H1 (cell line): ENCODE data around the gene FRY. TPM values are rescaled to one million over a fixed set of nuclear protein-coding genes. Genes with fewer than 3 reads are reported as not detected.

ENCODE experiments used
- CTCF ChIA-PET: fragments of 300-600 bp; sonication (Branson Sonifier 250); formaldehyde crosslinking; loops from one replicate; lab custom pipeline; 2021; ENCODE audit not compliant: partially characterized antibody; lab: Charles Lee
- POLR2A ChIA-PET: fragments of 300-600 bp; sonication (Branson Sonifier 250); formaldehyde crosslinking; loops from one replicate; lab custom pipeline; 2021; ENCODE audit warnings: inconsistent platforms; ENCODE audit not compliant: partially characterized antibody; lab: Charles Lee
- DNase-seq, 2 experiments: peaks; one replicate each; pipeline versions ENCODE4 v3.0.0 to v3.0.0-alpha.2; 2010 to 2022; ENCODE audit warnings: low spot score in 2 of 2, low read depth in 1 of 2, mixed read lengths in 1 of 2
- FAIRE-seq: peaks from 2 replicates; lab custom pipeline; 2011; peaks lifted over from hg19 to GRCh38; lab: Jason Lieb, UNC
- H2AFZ ChIP-seq: 2 replicates; pipeline ENCODE4 v1.8.1; 2012; ENCODE audit warnings: low read length, inconsistent platforms
- H2AK5ac ChIP-seq: 2 replicates; pipeline ENCODE4 v1.6.1; 2013; ENCODE audit warnings: low read depth, low read length
- H2BK120ac ChIP-seq: replicated peaks from 2 replicates; pipeline ENCODE3; 2013; ENCODE audit warnings: low read depth, low read length, inconsistent platforms
- H2BK12ac ChIP-seq: 2 replicates; pipeline ENCODE4 v1.6.1; 2013; ENCODE audit warnings: low read depth, low read length
- H2BK15ac ChIP-seq: 2 replicates; pipeline ENCODE4 v1.6.1; 2013; ENCODE audit warnings: low read length
- H2BK20ac ChIP-seq: 2 replicates; pipeline ENCODE4 v1.6.1; 2013; ENCODE audit warnings: low read length
- H2BK5ac ChIP-seq: 2 replicates; pipeline ENCODE4 v1.6.1; 2013; ENCODE audit warnings: low read depth, low read length
- H3K14ac ChIP-seq: 2 replicates; pipeline ENCODE4 v1.6.1; 2013; ENCODE audit warnings: inconsistent platforms; ENCODE audit not compliant: insufficient read length
- H3K18ac ChIP-seq: 2 replicates; pipeline ENCODE4 v1.6.1; 2013; ENCODE audit warnings: low read length; ENCODE audit errors: extremely low read depth
- H3K23ac ChIP-seq: 2 replicates; pipeline ENCODE4 v1.6.1; 2013; ENCODE audit warnings: inconsistent platforms; ENCODE audit not compliant: insufficient read length
- H3K23me2 ChIP-seq: 2 replicates; pipeline ENCODE4 v1.6.1; 2013; ENCODE audit warnings: low read depth, low read length
- H3K27ac ChIP-seq: 2 replicates; pipeline ENCODE4 v1.6.1; 2011; ENCODE audit warnings: low read depth, low read length, inconsistent platforms
- H3K27me3 ChIP-seq, 4 experiments: replicated peaks in 1 of 4; 1 replicate in 1 of 4; 2 replicates in 3 of 4; pipeline versions ENCODE4 v1.6.1 to v1.8.1; 2011 to 2013; ENCODE audit warnings: low read length in 3 of 4, mild to moderate bottlenecking in 3 of 4, inconsistent platforms in 2 of 4, mixed read lengths in 2 of 4, moderate library complexity in 1 of 4; ENCODE audit not compliant: control insufficient read depth in 3 of 4, insufficient read depth in 3 of 4; ENCODE audit errors: extremely low read depth in 1 of 4
- H3K36me3 ChIP-seq, 4 experiments: 2 replicates each; pipeline versions ENCODE4 v1.6.1 to v1.8.1; 2011 to 2013; ENCODE audit warnings: mild to moderate bottlenecking in 4 of 4, low read length in 3 of 4, moderate library complexity in 2 of 4, control low read depth in 1 of 4, inconsistent platforms in 1 of 4; ENCODE audit not compliant: insufficient read depth in 4 of 4, control insufficient read depth in 2 of 4
- H3K4ac ChIP-seq: replicated peaks from 2 replicates; pipeline ENCODE3; 2013; ENCODE audit warnings: low read length, low read depth, mixed read lengths, inconsistent platforms; ENCODE audit not compliant: insufficient read length
- H3K4me1 ChIP-seq, 4 experiments: replicated peaks in 1 of 4; 1 replicate in 1 of 4; 2 replicates in 3 of 4; pipeline versions ENCODE4 v1.6.1 to v1.8.1; 2011 to 2013; ENCODE audit warnings: low read length in 3 of 4, inconsistent platforms in 2 of 4, mixed read lengths in 1 of 4; ENCODE audit not compliant: insufficient read depth in 4 of 4, control insufficient read depth in 3 of 4
- H3K4me2 ChIP-seq, 2 experiments: 2 replicates each; pipeline versions ENCODE4 v1.6.1 to v1.8.1; 2011 to 2013; ENCODE audit warnings: low read depth in 2 of 2, low read length in 2 of 2, control low read depth in 1 of 2, inconsistent platforms in 1 of 2, mild to moderate bottlenecking in 1 of 2; ENCODE audit not compliant: insufficient read depth in 1 of 2
- H3K4me3 ChIP-seq, 4 experiments: fragments of 200-600, 300-600 bp in 1 of 4; sonication (generic), shearing (Covaris generic), sonication (Bioruptor Twin) in 1 of 4; 2 replicates each; pipeline versions ENCODE4 v1.5.1 to v1.8.1; 2011 to 2016; ENCODE audit warnings: low read length in 4 of 4, low read depth in 3 of 4, control low read depth in 2 of 4, inconsistent platforms in 2 of 4, mild to moderate bottlenecking in 2 of 4, mixed read lengths in 1 of 4, moderate library complexity in 1 of 4; ENCODE audit not compliant: insufficient read depth in 2 of 4; ENCODE audit errors: extremely low read depth in 1 of 4
- H3K56ac ChIP-seq: replicated peaks from 2 replicates; pipeline ENCODE3; 2013; ENCODE audit warnings: low read depth, mild to moderate bottlenecking, mixed read lengths, low read length, inconsistent platforms; ENCODE audit not compliant: insufficient read length
- H3K79me1 ChIP-seq: 2 replicates; pipeline ENCODE4 v1.6.1; 2013; ENCODE audit warnings: low read depth, low read length, control low read depth
- H3K79me2 ChIP-seq, 2 experiments: 2 replicates each; pipeline versions ENCODE4 v1.6.1 to v1.8.1; 2012 to 2013; ENCODE audit warnings: low read length in 2 of 2, mild to moderate bottlenecking in 2 of 2, inconsistent platforms in 1 of 2; ENCODE audit not compliant: insufficient read depth in 2 of 2, control insufficient read depth in 1 of 2
- H3K9ac ChIP-seq, 4 experiments: replicated peaks in 1 of 4; 1 replicate in 1 of 4; 2 replicates in 3 of 4; pipeline versions ENCODE4 v1.6.1 to v1.8.1; 2011 to 2013; ENCODE audit warnings: low read depth in 3 of 4, low read length in 3 of 4, control low read depth in 2 of 4, mild to moderate bottlenecking in 2 of 4, moderate library complexity in 2 of 4, inconsistent platforms in 1 of 4; ENCODE audit errors: extremely low read depth in 1 of 4
- H3K9me3 ChIP-seq, 2 experiments: 2 replicates each; pipeline versions ENCODE4 v1.6.1 to v1.8.1; 2012 to 2013; ENCODE audit warnings: mild to moderate bottlenecking in 2 of 2, moderate library complexity in 2 of 2, control low read depth in 1 of 2, inconsistent platforms in 1 of 2, low read depth in 1 of 2, low read length in 1 of 2, mixed read lengths in 1 of 2; ENCODE audit not compliant: insufficient read depth in 2 of 2
- H4K20me1 ChIP-seq, 2 experiments: replicated peaks in 1 of 2; 2 replicates each; pipeline versions ENCODE3 to v1.8.1; 2011 to 2013; ENCODE audit warnings: inconsistent platforms in 2 of 2, low read length in 2 of 2, mild to moderate bottlenecking in 1 of 2; ENCODE audit not compliant: insufficient read depth in 2 of 2, control insufficient read depth in 1 of 2
- H4K5ac ChIP-seq: 2 replicates; pipeline ENCODE4 v1.6.1; 2013; ENCODE audit warnings: low read length, low read depth, mixed read lengths, inconsistent platforms; ENCODE audit not compliant: insufficient read length
- H4K8ac ChIP-seq: 2 replicates; pipeline ENCODE4 v1.8.0; 2013; ENCODE audit warnings: mild to moderate bottlenecking, moderate library complexity, low read length, inconsistent platforms; ENCODE audit not compliant: insufficient read depth; ENCODE audit errors: extremely low read depth
- H4K91ac ChIP-seq: replicated peaks from 2 replicates; pipeline ENCODE3; 2013; ENCODE audit warnings: low read length, mixed read lengths, inconsistent platforms; ENCODE audit not compliant: insufficient read length
- CREB1 ChIP-seq: IDR thresholded peaks from 2 replicates; pipeline ENCODE4 v1.6.1; 2012; ENCODE audit warnings: inconsistent platforms
- CTBP2 ChIP-seq: IDR thresholded peaks from 2 replicates; pipeline ENCODE4 v1.7.0; 2011; ENCODE audit warnings: borderline replicate concordance, mild to moderate bottlenecking, moderate library complexity, mixed read lengths, low read length; ENCODE audit not compliant: insufficient read depth, insufficient read length
- CTCF ChIP-seq, 3 experiments: IDR thresholded peaks; 1 replicate in 2 of 3; 2 replicates in 1 of 3; pipeline versions ENCODE4 v1.5.1 to v1.6.1; 2011; ENCODE audit warnings: low read length in 3 of 3, mild to moderate bottlenecking in 3 of 3, inconsistent platforms in 2 of 3, low read depth in 1 of 3, moderate library complexity in 1 of 3; ENCODE audit not compliant: insufficient read depth in 1 of 3; ENCODE audit errors: control extremely low read depth in 1 of 3
- EGR1 ChIP-seq: IDR thresholded peaks from 2 replicates; pipeline ENCODE4 v1.6.1; 2011; ENCODE audit warnings: low read depth, low read length, borderline replicate concordance
- GABPA ChIP-seq: IDR thresholded peaks from 2 replicates; pipeline ENCODE4 v1.6.1; 2011; ENCODE audit warnings: mild to moderate bottlenecking, low read length, moderate library complexity, borderline replicate concordance; ENCODE audit not compliant: insufficient read depth
- MAFK ChIP-seq: IDR thresholded peaks from 2 replicates; pipeline ENCODE4 v1.6.1; 2012; ENCODE audit warnings: low read depth, mild to moderate bottlenecking, improper control_type of control experiment, low read length
- NRF1 ChIP-seq: IDR thresholded peaks from 2 replicates; pipeline ENCODE4 v1.6.1; 2011; ENCODE audit warnings: mild to moderate bottlenecking, low read depth, low read length, improper control_type of control experiment
- POLR2A ChIP-seq, 2 experiments: IDR thresholded peaks; 1 replicate in 1 of 2; 2 replicates in 1 of 2; pipeline ENCODE4 v1.6.1; 2011; ENCODE audit warnings: low read depth in 2 of 2, low read length in 2 of 2, mild to moderate bottlenecking in 2 of 2; ENCODE audit errors: control extremely low read depth in 1 of 2
- TAF7 ChIP-seq: optimal IDR thresholded peaks from 2 replicates; pipeline ENCODE3; 2011; ENCODE audit warnings: low read depth, mild to moderate bottlenecking, inconsistent platforms, low read length, moderate library complexity, borderline replicate concordance
- TBP ChIP-seq: IDR thresholded peaks from 2 replicates; pipeline ENCODE4 v1.6.1; 2011; ENCODE audit warnings: low read depth, low read length, improper control_type of control experiment
- WGBS, 2 experiments: shearing (Covaris generic) in 1 of 2; methylation state at CpG; one replicate each; pipeline versions ENCODE4 v1.1.6 to v1.1.7; 2013 to 2015; ENCODE audit warnings: low lambda C conversion rate in 2 of 2, mixed read lengths in 2 of 2, inconsistent platforms in 1 of 2, low coverage in 1 of 2, missing lambda C conversion rate in 1 of 2; ENCODE audit not compliant: insufficient replicate concordance in 2 of 2, insufficient coverage in 1 of 2, insufficient read length in 1 of 2; ENCODE audit errors: extremely low coverage in 1 of 2, missing lambda C conversion rate in 1 of 2; 5-methylcytosine and 5-hydroxymethylcytosine counted together
- polyA plus RNA-seq, 7 experiments: library from polyadenylated mRNA; depleted of rRNA in 3 of 7; stranded (reverse) in 5 of 7; unstranded in 2 of 7; fragments of >200 nt in 5 of 7; fragments of 200-250 nt in 2 of 7; gene quantifications; 1 replicate in 5 of 7; 2 replicates in 1 of 7; 4 replicates in 1 of 7; pipeline versions ENCODE4 v1.2.1 to v1.2.3, GENCODE V29; 2011 to 2013; ENCODE audit warnings: missing spikeins in 2 of 7, mixed read lengths in 2 of 7
- total RNA-seq: library from RNA; stranded (reverse); fragmentation: NEBNext Ultra II Directional; extraction: Animal tissue kit (Norgen Biotek cat#: 25700); gene quantifications from 2 replicates; pipeline ENCODE4 v1.2.1, GENCODE V29; 2021

FRY gene
- total and polyA plus RNA-seq, 2 of the 8 experiments (the other 6 are each of a cell fraction or from before 2014, with no cell fraction given): 4.3 to 9.2 TPM

- no peaks in the 10 kb centered on the region for H3K79me1 ChIP-seq
- H3K23me2 ChIP-seq: no peaks in the 10 kb centered on the region
- FAIRE-seq: no peak
- H3K36me3 ChIP-seq: peaks cover 0 to 3% (median 1%) of the 10 kb centered on the region in 4 experiments; a peak in 3 of 8 replicates
- no peak overlapping the region for H2BK20ac ChIP-seq
- no peaks in the 10 kb centered on the region for H3K27me3 ChIP-seq
- H4K91ac ChIP-seq: no peak overlapping the region
- H3K4me2 ChIP-seq: no peak overlapping the region
- no peak overlapping the region for H3K4ac ChIP-seq
- no peak for TF ChIP-seq GABPA
- TF ChIP-seq MAFK: no peak
- TF ChIP-seq POLR2A (IDR thresholded peaks at IDR 0.05; ENCODE audit: control extremely low read depth in 1 of 2, low read depth in 2 of 2, low read length in 2 of 2): no peak
- TF ChIP-seq TBP: no peak
- TF ChIP-seq NRF1: no peak
- TF ChIP-seq CTBP2: no peak
- TF ChIP-seq EGR1: no peak
- no peak for TF ChIP-seq TAF7
- TF ChIP-seq CREB1: no peak
- TF ChIP-seq CTCF (IDR thresholded peaks at IDR 0.05; ENCODE audit: control extremely low read depth in 1 of 3, insufficient read depth in 1 of 3, low read depth in 1 of 3, low read length in 3 of 3): no peak
- TF ChIP-seq, all 59 proteins: peak for 0
- no peak overlapping the region for H2AK5ac ChIP-seq
- CTCF ChIA-PET: interaction anchor here (1.1 to 2.2 kb wide), 4 partner anchors 48 to 223 kb away, joined by 3 to 6 read pairs (median 4); no protein-coding TSS in a partner anchor
- no peaks in the 10 kb centered on the region for H4K20me1 ChIP-seq
- no peak overlapping the region for H2BK12ac ChIP-seq
- no peaks in the 10 kb centered on the region for H3K4me1 ChIP-seq
- H3K18ac ChIP-seq: no peak overlapping the region
- H3K23ac ChIP-seq: no peak overlapping the region
- H3K9me3 ChIP-seq: no peaks in the 10 kb centered on the region
- no peak for DNase-seq
- no peak overlapping the region for H3K14ac ChIP-seq
- H2BK5ac ChIP-seq: no peak overlapping the region
- no peaks in the 10 kb centered on the region for H3K79me2 ChIP-seq
- H2AFZ ChIP-seq: no peak overlapping the region
- no peak overlapping the region for H4K8ac ChIP-seq
- no peak overlapping the region for H3K9ac ChIP-seq
- H2BK15ac ChIP-seq: no peak overlapping the region
- no peak overlapping the region for H2BK120ac ChIP-seq
- POLR2A ChIA-PET: interaction anchor here (0.5 kb wide), 1 partner anchor 204 kb away, joined by 3 read pairs; no protein-coding TSS in a partner anchor
- 91% methylated on average over 5 of the region's 5 CpGs; no CpG with 5 or more reads in 1 of the 2 experiments for whole genome bisulfite sequencing, 2 experiments
- H4K5ac ChIP-seq: no peak overlapping the region
- no peak overlapping the region for H3K56ac ChIP-seq
- H3K27ac ChIP-seq: no peak overlapping the region
- no peak overlapping the region for H3K4me3 ChIP-seq
Measured at GRCh38 chr13:32216281-32216680, 184.7 kb downstream of the FRY start.
